HG03575 (cell line): ENCODE data around the gene ZFP1.
"Not testable (repeated sequence)": the region's sequence is repeated elsewhere in the genome, so short reads cannot be mapped to it uniquely, and the experiment has no call there.

Experiments
- ATAC-seq: cut with Tn5 transposase; IDR thresholded peaks from one replicate; pipeline ENCODE4 v1.9.1; 2021; ENCODE audit not compliant: unreplicated experiment, insufficient number of reproducible peaks, low FRiP score; ENCODE audit errors: extremely low read depth

Gene ZFP1

DNA sequence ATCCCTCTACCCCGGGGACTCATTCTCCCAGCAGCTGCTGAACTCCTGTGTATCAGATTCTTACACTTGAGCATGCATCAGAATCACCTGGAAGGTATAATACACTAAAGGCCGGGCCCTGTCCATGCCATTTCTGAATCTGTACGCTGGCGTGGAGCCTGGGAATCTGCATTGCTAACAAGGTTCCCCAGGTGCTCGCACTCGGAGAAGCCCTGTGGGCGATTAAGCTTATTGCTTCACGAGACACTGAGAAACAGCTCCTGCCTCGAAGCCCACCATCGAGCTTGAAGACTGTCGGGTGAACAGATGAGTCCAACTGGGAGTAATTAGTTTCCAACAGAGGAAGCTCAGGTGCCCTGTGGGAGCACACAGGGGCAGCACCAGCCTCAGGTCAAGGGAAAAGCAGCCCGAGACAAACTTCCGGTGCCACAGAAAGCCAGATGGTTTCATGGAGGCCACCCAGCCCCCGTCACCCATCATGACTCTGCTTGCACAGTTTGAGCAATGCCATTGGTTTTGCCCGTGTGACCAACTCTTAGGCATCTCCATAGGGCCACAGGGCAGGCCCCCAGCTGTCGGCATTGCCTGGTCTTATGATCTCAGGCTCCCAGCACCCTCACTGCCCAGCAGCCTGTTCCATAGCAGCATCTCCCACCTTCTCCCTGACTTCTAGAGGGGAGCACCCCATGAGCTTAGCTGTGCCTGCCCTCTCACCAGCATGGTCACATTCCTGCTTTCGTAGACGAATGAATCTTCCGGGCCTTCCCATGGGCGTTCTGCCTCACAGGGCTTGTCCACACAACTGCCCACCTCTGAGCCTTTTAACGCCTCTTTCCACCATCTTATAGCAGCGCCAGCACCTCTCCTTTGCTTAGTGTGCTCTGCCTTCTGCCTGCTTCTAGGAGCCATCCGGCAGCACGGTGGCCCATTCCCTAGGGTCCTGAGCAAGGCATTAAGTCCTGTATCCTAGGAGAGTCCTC is 47.8 kb downstream of the ZFP1 start:
- no peak for ATAC-seq

DNA sequence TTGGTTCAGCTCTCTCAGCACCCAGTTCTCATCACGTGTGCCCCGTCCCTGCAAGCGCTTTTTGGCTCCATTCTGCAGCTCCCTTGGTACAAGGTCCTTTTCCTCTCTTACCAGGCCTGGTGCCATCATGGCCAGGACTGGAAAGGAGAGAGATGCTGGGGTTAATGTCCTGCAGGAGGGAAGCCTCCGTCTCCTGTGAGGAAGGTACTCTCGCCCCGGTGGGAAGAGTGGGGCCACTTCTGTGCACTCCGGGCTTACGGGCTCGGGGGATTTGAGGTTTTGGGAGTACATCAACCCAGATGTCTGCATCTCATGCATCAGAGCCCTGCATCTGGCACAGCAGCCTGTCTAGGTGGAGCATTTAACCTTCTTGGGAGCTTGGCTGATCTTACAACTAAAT is 48.5 kb downstream of the ZFP1 start:
- no peak for ATAC-seq

DNA sequence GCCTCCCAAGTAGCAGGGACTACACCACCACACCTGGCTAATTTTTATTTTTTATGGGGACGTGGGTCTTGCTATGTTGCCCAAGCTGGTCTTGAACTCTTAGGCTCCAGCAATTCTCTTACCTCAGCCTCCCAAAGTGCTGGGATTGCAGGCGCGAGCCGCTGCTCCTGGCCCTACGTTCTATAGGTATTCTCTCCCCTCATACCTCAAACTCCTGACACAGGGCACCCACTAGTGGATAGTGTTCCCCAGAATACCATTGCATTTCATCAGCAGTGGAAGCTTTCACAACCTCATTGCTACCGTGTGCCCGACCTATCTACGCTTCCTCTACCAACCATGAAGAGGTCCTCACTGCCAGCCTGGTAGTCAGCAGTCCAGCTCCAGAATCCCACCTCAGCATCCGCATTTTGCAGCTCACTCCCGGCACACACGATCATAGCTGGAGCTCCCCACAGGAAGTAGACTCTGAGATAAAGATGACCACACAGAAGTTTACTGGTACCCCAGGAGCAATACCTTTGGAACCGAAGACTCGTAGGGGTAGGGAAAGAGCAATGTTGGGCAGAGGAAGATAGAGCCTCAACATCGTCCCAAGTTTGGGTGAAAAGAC is 49.3 kb downstream of the ZFP1 start:
- ATAC-seq, result no peak

GRCh38 chr16:75198135-75198600 is 49.8 kb downstream of the ZFP1 start:
- ATAC-seq, result no peak

GRCh38 chr16:75202069-75202590 is 53.8 kb downstream of the ZFP1 start:
- no peak for ATAC-seq

GRCh38 chr16:75203096-75203495 is 54.8 kb downstream of the ZFP1 start:
- no peak for ATAC-seq

GRCh38 chr16:75203667-75204409 is 55.5 kb downstream of the ZFP1 start:
- no peak for ATAC-seq

GRCh38 chr16:75204410-75204758 is 56.1 kb downstream of the ZFP1 start:
- no peak for ATAC-seq

- ATAC-seq, result not testable (repeated sequence)
These were observed 56.6 kb downstream of the ZFP1 start for GRCh38 chr16:75204905-75205304.

DNA sequence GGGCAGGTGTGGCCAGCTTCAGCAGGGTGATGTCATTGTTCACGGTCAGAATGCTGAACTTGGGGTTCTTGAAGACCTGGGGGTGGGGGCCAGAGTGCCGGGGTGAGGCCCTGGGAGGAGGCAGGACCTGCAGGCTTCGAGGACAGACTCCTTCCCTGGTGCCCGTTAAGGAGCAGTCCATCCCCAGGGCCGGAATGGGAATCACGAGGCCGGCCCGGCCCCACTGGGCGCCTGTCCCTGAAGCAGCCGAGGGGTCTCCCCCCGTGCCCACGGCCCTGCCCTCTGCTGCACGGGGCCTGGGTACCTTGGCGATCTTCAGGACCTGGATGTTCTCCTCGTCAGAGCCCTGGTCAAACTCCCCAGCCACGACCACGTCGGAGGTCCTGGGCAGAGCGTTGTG is 57.1 kb downstream of the ZFP1 start:
- ATAC-seq, result not testable (repeated sequence)

- ATAC-seq, result not testable (repeated sequence)
These were observed 57.8 kb downstream of the ZFP1 start for GRCh38 chr16:75205961-75206748.

DNA sequence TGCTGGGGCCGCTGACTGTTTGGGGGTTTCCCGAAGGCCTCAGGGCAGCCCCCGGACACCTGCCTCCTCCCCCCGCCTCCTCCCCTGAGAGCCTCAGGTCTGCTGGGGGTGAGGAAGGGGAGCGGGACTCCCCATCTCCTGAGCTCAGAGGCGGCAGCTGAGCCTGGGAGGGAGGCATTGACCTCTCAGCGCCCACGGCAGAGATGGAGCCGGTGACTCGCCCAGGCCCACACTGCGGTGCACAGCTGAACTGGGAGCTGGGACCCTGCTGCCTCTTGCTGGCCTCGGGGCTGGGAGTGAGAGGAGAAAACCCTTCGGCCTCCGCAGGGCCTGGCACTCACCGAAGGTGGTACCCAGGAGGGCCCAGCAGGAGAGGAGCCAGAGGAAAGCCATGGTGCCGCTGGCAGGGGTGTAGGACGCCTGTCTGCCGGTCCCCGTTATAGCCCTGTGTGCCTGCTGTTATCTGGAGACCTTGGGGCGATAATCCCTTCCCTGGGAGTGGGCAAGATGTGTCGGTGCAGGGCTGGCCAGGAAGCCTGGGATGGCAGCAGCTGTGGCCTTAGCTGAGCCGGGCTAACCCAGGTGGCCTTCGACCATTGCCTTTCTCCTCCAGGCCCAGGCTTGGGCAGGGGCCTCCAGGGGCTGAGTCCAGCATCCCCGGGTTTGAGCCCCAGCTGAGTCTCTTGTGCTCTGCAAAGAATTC is 58.6 kb downstream of the ZFP1 start, which contains the start of gene CTRB2:
Gene CTRB2 (minus strand): TSS at position 413 of the 703 bp plus-strand sequence. CDS start 20 bp downstream, at position 393.
- ATAC-seq, result no peak

DNA sequence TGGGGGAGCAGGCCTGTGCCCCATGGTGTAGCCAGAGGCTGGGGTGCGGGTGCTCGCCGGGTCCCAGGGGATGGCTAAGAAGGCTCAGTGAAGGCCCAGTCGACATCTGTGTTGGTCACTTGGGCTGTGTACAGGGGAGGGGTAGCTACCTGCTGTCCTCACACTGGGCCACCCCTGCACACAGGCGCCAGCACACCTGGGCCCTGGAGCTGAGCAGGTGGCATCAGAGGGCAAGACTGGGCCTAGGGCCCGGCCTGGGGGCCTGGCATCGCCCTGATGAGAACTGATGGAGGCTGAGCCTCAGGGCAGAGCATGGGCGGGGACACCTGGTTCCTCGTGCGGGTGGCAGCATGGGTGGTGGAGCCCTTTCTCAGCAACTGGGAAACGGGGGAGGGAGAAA is 59.5 kb downstream of the ZFP1 start:
- ATAC-seq, result no peak

- no peak for ATAC-seq
These were observed 60.0 kb downstream of the ZFP1 start for GRCh38 chr16:75208242-75208825.

DNA sequence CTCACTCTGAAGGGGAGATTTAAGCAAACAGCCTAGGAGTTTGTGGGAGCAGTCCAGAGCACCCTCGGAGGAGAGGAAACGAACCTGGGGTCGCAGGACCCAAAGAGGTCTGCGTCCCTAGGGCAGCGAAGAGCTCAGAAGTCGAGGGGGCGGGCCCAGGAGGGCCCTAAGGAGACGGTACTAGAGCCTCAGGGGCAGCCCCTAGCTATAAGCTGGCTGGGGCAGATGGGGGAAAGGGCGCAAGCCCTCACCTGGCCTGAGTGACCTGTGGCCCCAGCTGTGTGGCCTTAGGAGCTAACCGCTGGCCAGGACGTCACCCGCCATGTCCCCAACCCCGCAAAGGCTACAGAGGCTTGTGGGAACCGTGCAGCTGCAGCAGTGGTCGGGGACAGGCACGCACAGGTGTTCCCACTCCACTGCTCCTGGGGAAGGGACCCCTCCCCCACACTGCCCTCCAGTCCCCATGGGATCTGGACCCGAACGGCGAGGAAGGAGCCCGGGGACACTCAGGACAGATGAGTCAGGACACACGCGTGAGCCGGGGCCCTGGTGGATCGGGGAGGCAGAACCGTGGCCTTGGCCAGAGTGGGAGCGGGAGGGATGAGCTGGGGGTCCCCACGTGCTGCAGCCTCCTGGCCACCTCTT is 60.7 kb downstream of the ZFP1 start:
- no peak for ATAC-seq

DNA sequence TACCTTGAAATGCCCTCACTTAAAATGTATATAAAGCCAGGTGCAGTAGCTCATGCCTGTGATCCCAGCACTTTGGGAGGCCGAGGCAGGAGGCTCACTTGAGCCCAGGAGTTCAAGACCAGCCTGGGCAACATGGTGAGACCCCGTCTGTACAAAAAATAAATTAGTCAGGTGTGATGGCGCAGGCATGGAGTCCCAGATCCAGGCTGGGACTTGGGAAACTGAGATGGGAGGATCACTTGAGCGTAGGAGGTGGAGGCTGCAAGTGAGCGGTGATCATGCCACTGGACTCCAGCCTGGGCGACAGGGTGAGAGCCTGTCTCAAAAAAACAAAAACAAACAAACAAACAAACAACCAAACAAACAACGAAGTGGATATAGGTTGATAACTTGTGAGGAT is 61.2 kb downstream of the ZFP1 start:
- not testable (repeated sequence) for ATAC-seq

DNA sequence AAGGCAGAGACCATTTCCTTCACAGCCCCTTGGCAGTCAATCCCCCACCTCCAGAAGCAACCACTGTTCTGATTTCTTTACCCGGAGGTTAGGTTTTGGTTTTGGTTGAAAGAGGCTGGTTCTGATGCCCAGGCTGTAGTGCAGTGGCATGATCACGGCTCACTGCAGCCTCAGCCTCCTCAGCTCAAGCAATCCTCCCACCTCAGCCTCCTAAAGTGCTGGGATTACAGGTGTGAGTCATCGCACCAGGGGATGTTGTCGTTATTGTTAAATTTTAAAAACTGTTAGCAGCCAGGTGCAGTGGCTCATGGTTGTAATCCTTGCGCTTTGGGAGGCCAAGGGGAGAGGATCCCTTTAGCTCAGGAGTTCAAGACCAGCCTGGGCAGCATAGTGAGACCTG is 61.6 kb downstream of the ZFP1 start:
- ATAC-seq, result no peak
